Activated CD8-positive, alpha-beta memory T cell treated with anti-CD3 and anti-CD28 coated beads, Interleukin-2, amount 50 U/mL, for 1 hour (primary cell): ENCODE measurements around the gene PHACTR1.

Source experiments
- DNase-seq: peaks from one replicate; pipeline ENCODE4 v3.0.0-alpha.2; 2020; ENCODE audit errors: extremely low read depth

PHACTR1 gene

GRCh38 chr6:13071550-13072345, 355.2 kb downstream of the PHACTR1 start:
- no peak for DNase-seq

GRCh38 chr6:13072686-13073347, 356.2 kb downstream of the PHACTR1 start:
- DNase-seq, result no peak

GRCh38 chr6:13074415-13075140, 358.0 kb downstream of the PHACTR1 start:
- DNase-seq, result no peak

- DNase-seq, result no peak
These were observed 358.7 kb downstream of the PHACTR1 start for GRCh38 chr6:13075141-13075845.

- no peak for DNase-seq
These were observed 360.0 kb downstream of the PHACTR1 start for GRCh38 chr6:13076575-13076974.

GRCh38 chr6:13077117-13077516, 360.6 kb downstream of the PHACTR1 start:
- no peak for DNase-seq

- DNase-seq, result no peak
These were observed 362.6 kb downstream of the PHACTR1 start for GRCh38 chr6:13079096-13079723.

GRCh38 chr6:13080462-13081188, 364.1 kb downstream of the PHACTR1 start:
- DNase-seq, result no peak

GRCh38 chr6:13081189-13081563, 364.6 kb downstream of the PHACTR1 start:
- no peak for DNase-seq

- no peak for DNase-seq
These were observed 372.9 kb downstream of the PHACTR1 start for GRCh38 chr6:13089296-13089994.

GRCh38 chr6:13091192-13091591, 374.6 kb downstream of the PHACTR1 start:
- no peak for DNase-seq

- no peak for DNase-seq
These were observed 378.3 kb downstream of the PHACTR1 start for GRCh38 chr6:13094781-13095425.

GRCh38 chr6:13096084-13096483, 379.5 kb downstream of the PHACTR1 start:
- no peak for DNase-seq

GRCh38 chr6:13097454-13097853, 380.9 kb downstream of the PHACTR1 start:
- no peak for DNase-seq

- DNase-seq, result no peak
These were observed 381.4 kb downstream of the PHACTR1 start for GRCh38 chr6:13098006-13098405.

GRCh38 chr6:13098793-13099570, 382.4 kb downstream of the PHACTR1 start:
- no peak for DNase-seq

- no peak for DNase-seq
These were observed 383.2 kb downstream of the PHACTR1 start for GRCh38 chr6:13099771-13100170.

- no peak for DNase-seq
These were observed 384.8 kb downstream of the PHACTR1 start for GRCh38 chr6:13101409-13101808.

- no peak for DNase-seq
These were observed 385.4 kb downstream of the PHACTR1 start for GRCh38 chr6:13101985-13102384.
